Measurements from ENCODE around the gene FUOM. TPM values are rescaled to one million over a fixed set of nuclear protein-coding genes. Genes with fewer than 3 reads are reported as not detected.

FUOM gene, protein sequence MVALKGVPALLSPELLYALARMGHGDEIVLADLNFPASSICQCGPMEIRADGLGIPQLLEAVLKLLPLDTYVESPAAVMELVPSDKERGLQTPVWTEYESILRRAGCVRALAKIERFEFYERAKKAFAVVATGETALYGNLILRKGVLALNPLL
- not detected in 2 replicates for total RNA-seq (2014; rRNA removed; shearing (Covaris generic))

DNA sequence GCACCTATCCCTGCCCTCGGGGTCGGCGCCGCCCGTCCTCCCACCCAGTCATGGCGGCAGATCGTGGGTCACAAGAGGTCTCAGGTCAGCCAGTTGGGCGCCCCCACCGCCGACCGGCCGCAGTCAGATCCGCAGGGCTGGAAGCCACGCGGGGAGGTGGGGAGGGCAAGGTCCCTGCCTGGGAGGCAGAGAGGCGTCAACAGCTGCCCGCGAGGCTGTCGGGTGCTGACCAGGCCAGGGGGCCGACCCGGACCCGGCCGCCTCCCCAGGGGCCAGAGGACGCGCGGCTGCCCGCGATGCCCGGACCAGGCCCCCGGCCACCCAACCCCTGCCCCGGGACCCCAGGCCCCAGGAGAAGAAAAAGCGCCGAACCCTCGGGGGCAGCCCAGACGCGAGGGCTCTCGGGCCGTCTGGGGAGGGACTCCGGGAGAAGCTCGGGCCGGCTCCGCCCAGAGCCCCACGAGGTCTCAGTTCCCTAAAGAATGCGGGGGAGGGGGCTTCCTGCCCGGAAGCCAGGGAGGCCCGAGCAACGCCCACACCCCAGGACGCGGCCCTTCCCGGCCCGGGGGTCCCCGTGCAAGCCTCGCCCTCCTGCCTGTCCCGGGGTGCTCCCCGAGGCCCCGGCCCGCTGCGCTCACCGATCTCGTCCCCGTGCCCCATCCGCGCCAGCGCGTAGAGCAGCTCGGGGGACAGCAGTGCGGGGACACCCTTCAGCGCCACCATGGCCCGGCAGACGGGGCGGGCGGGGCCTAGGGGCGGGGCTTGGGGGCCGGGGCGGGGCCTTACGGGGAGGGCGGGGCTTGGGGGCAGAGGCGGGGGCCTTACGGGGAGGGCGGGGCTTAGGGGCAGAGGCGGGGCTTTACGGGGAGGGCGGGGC lies at the start of gene FUOM:
Gene FUOM, minus strand, starts transcription at position 735 of the 877 bp plus-strand sequence. Its CDS starts 12 bp downstream, at position 723.
- no peak within 1 kb of the TSS for H3K4me3 ChIP-seq
- H3K27me3 ChIP-seq = no peaks in the 10 kb centered on the region
- DNase-seq = no peak
- H3K4me1 ChIP-seq = no peaks in the 10 kb centered on the region
- H3K27ac ChIP-seq = no peak within 1 kb of the TSS
- H3K9me3 ChIP-seq (replicated peaks) = no peaks in the 10 kb centered on the region
- no peaks in the 10 kb centered on the region for H3K36me3 ChIP-seq

DNA sequence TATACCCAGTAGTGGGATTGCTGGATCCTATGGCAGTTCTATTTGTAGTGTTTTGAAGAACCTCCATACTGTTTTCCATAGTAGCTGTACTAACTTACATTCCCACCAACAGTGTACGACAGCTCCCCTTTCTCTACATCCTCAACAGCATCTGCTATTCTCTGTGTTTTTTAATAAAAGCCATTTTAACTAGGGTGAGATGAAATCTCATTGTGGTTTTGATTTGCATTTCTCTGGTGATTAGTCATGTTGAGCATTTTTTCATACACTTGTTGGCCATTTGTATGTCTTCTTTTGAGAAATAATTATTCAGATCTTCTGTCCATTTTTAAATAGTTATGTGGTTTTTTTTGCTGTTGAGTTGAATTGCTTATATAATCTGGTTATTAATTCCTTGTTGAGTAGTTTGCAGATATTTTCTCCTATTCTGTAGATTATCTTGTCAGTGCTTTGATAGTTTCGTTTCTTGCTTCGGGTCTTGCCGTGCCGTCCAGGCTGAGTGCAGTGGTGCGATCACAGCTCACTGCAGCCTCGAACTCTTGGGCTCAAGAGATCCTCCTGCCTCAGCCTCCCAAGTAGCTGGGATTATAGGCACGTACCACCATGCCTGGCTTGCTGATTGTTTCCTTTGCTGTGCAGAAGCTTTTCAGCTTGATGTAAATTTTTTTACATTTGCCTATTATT lies 48.2 kb upstream of the FUOM start:
- H3K27ac ChIP-seq = no peak overlapping the region
- H3K36me3 ChIP-seq = peaks cover 25% of the 10 kb centered on the region
- H3K4me1 ChIP-seq = no peaks in the 10 kb centered on the region
- no peaks in the 10 kb centered on the region; the same call in 1 of the 2 replicates for H3K9me3 ChIP-seq (replicated peaks)
- H3K4me3 ChIP-seq = no peak overlapping the region
- no peaks in the 10 kb centered on the region for H3K27me3 ChIP-seq
- no peak for DNase-seq

DNA sequence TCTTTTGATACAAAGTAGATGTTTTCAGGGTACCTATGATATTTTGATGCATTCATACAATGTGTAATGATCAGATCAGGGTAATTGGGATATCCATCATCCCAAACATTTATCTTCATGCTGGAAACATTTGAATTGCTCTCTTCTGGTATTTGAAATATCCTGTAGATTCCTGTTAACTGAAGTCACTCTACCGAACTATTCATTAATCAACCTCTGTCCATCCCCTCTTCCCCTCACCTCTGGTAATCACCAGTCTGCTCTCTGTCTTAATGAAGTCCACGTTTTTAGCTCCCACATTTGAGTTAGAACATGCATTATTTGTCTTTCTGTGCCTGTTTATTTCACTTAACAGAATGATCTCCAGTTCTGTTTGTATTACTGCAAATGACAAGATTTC lies 47.5 kb upstream of the FUOM start:
- Histone ChIP-seq H3K4me3 (no peak overlapping the region), H3K4me1 (no peaks in the 10 kb centered on the region), H3K9me3 (replicated peaks) (no peaks in the 10 kb centered on the region), H3K36me3 (peaks cover 18% of the 10 kb centered on the region; the same call in 1 of the 2 replicates), H3K27ac (no peak overlapping the region), H3K27me3 (no peaks in the 10 kb centered on the region)
- DNase-seq = no peak

DNA sequence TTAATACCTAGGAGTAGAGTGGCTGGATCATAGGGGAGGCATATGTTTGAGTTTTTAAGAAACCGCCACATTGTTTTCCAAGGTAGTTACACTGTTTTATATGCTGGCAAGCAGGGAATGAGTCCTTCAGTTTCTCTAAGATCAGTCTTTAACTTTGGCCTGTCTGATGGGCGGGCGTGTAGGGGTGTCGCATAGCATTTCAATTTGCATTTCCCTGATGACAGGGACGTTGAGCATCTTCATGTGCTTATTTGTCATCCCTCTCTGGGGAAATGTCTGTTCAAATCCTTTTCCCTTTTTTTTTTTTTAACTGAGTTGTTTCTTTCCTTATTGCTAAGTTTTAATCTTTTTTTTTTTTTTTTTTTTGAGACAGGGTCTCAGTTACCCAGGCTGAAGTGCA lies 46.0 kb upstream of the FUOM start:
- Histone ChIP-seq H3K4me1 (no peaks in the 10 kb centered on the region), H3K9me3 (replicated peaks) (no peaks in the 10 kb centered on the region), H3K27me3 (no peaks in the 10 kb centered on the region), H3K4me3 (no peak overlapping the region), H3K36me3 (peaks cover 7% of the 10 kb centered on the region; the same call in 1 of the 2 replicates), H3K27ac (no peak overlapping the region)
- no peak for DNase-seq

DNA sequence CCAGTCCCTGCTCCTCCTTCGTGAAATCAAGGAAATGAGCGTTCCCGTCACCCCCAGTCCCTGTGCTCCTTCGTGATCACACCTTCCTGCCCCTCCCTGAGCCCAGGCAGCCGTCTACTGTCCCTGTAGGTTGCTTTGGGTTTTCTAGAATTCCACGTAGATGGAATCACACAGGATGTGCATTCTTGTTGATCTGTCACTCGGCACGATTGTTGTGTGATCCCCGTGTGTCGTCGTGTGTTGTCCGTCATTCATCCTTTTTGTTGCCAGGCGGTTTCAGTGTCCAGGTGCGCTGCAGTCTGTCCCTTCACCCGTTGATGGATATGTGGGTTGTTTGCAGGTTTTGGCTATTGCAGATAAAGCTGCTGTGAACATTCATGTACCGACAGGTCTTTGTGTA lies 45.5 kb upstream of the FUOM start:
- Histone ChIP-seq H3K36me3 (peaks cover 7% of the 10 kb centered on the region; the same call in 1 of the 2 replicates), H3K27ac (no peak overlapping the region), H3K9me3 (replicated peaks) (no peaks in the 10 kb centered on the region), H3K27me3 (no peaks in the 10 kb centered on the region), H3K4me3 (no peak overlapping the region), H3K4me1 (no peaks in the 10 kb centered on the region)
- no peak for DNase-seq

DNA sequence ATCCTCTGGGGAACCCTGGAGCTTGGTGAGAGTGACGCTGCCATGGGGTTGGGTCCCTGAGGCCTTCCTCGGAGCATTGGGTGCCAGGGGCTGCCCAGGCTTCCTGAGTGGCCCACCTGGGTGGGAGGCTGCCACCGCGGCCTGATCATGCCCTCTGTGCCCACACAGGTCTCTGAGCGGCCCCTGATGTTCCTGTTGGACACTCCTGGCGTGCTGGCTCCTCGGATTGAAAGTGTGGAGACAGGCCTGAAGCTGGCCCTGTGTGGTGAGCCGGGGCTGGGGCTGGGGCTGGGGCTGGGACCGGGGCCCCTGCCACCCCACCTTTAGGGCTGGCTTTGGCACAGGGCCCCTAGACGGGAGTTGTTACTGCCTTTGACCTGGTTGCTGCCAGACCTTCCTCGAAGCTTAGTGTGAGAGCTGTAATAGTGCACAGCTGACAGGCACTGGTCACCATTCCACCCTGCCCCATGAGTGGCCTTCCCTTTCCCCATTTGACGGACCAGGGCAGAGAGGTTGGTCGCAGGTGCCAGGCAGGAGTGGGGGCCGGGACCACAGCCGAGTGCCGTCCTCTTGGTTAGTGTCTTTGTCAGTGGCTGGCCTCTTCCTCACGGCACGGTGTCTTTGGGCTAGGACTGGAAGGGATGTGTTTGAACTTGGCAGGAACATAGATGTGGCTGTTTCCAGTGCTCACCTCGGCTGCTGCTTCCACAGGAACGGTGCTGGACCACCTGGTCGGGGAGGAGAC lies 44.3 kb upstream of the FUOM start:
- Histone ChIP-seq H3K4me3 (no peak overlapping the region), H3K9me3 (replicated peaks) (no peaks in the 10 kb centered on the region), H3K27me3 (no peaks in the 10 kb centered on the region), H3K36me3 (peaks cover 4% of the 10 kb centered on the region), H3K4me1 (no peaks in the 10 kb centered on the region), H3K27ac (no peak overlapping the region)
- no peak for DNase-seq

DNA sequence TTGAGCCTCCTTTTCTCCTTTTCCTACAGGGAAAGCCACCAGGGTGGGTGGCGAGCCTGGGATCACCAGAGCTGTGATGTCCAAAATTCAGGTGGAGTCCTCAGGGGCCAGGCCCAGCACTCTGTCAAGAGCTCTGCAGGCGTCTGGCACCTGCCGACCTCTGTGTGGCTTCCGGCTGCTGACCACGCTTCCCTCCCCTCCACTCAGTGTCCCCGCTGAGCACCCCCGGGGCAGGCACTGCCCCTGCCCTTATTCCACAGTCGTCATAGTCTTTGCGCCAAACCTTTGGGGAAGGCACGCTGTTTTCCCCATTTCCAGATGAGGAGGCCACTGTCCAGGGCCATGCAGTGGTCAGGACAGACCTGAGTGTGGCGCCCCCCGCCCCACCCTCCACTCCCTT lies 43.7 kb upstream of the FUOM start:
- DNase-seq = no peak
- no peaks in the 10 kb centered on the region for H3K9me3 ChIP-seq (replicated peaks)
- peaks cover 4% of the 10 kb centered on the region for H3K36me3 ChIP-seq
- no peaks in the 10 kb centered on the region for H3K27me3 ChIP-seq
- no peaks in the 10 kb centered on the region for H3K4me1 ChIP-seq
- no peak overlapping the region for H3K4me3 ChIP-seq
- H3K27ac ChIP-seq = no peak overlapping the region

DNA sequence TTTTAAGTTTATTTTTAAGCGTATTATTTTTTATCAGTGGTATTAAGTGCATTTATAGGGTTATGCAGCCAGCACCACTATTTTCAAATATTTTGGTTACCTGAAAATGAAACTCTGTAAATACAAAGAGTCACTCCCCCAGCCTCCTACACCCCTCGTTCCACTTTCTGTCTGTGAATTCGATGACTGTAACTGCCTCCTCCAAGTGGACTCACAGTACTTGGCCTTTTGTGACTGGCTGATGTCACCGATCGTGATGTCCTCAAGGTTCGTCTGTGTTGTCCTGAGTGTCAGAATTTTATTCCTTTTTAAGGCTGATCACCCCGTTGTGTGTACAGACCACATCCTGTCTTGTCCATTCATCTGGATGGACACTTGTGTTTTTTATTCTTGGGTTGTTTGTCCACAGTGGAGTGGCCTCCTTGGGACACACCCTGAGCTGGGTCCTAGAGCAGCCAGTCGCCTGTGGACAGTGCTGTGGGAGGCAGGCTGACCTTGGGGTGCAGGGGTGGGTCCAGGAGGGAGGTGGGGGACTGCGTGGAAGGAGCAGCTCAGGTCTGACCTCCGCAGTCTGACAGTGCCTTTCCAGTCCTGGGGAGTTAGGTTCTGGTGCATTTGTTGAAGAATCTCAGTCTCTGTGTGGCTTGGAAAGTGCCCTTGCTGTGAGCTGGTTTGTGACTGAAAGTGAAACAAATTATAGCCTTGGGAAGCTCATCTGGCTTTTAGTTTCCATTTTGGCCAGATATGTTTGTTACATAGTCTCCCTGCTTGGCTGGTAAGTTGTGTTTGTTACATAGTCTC lies 43.0 kb upstream of the FUOM start:
- Histone ChIP-seq H3K9me3 (replicated peaks) (no peaks in the 10 kb centered on the region), H3K4me3 (no peak overlapping the region), H3K27ac (no peak overlapping the region), H3K4me1 (no peaks in the 10 kb centered on the region), H3K27me3 (no peaks in the 10 kb centered on the region), H3K36me3 (peaks cover 4% of the 10 kb centered on the region)
- no peak for DNase-seq

DNA sequence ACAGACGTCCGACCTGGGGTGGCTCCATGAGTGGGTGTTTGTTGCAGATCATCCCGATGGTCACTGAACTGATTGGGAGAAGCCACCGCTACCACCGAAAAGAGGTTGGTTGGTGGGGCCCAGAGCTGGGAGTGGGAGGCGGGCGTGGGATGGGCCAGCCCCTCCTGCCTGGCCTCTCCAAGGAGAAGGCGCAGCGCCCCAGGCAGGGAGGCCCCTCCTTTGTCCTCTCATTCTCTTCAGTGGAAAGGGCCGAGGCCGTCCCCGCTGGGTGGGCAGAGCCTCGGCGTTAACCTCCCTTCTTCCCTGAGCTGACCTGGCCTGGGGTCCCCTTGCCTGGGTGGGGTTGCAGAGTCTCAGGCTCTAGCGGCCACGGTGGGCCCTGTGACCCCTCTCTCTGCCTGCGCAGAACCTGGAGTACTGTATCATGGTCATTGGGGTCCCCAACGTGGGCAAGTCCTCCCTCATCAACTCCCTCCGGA lies 41.3 kb upstream of the FUOM start:
- Histone ChIP-seq H3K27me3 (no peaks in the 10 kb centered on the region), H3K36me3 (peaks cover 3% of the 10 kb centered on the region; the same call in 1 of the 2 replicates), H3K4me3 (no peak overlapping the region), H3K4me1 (no peaks in the 10 kb centered on the region), H3K9me3 (replicated peaks) (no peaks in the 10 kb centered on the region), H3K27ac (no peak overlapping the region)
- no peak for DNase-seq

DNA sequence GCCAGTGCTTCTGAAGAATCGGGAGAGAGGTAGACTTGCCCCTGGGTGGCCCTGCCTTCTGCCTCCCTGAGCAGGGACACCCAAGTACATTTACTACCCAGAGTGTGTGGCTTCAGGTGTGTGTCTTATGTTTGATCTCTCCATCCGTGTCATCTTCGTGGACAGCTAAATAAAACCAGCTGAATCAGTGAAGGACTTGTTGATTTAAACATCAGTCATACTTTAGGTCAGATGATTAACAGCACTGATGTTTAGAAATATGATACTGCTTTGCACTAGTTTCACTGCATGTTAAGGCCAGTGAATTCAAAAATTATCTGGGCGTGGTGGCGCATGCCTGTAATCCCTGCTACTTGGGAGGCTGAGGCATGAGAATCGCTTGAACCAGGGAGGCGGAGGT lies 40.1 kb upstream of the FUOM start:
- H3K4me3 ChIP-seq = no peak overlapping the region
- peaks cover 3% of the 10 kb centered on the region; the same call in 1 of the 2 replicates for H3K36me3 ChIP-seq
- DNase-seq = no peak
- no peak overlapping the region for H3K27ac ChIP-seq
- H3K9me3 ChIP-seq (replicated peaks) = no peaks in the 10 kb centered on the region
- no peaks in the 10 kb centered on the region for H3K27me3 ChIP-seq
- H3K4me1 ChIP-seq = no peaks in the 10 kb centered on the region

DNA sequence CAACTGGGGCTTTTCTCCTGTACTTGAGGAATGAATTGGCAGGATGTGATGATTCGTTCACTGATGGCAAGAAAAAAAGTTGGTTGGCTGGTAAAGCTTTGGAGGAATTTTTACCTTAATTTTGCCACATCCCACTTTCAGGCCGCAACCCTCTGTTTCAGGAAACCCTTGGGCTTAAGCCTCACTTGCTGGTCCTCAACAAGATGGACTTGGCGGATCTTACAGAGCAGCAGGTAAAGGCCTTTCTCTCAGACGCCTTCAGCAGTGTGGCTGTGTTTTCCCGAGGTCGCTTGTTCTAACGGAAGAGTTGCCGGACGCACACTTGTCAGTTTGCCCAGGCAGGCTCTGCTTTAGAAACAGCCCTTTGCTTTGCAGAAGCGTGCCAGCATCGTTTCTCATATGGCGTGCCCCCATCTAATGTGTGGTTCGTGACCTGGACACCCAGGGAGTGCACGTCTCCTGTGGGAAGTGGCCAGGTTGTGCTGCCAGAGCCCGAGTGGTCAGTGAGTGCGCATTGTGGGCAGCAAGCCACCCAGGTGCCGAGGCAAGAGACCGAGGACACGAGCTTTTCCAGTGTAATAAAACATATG lies 38.3 kb upstream of the FUOM start:
- Histone ChIP-seq H3K27ac (no peak overlapping the region), H3K4me1 (no peaks in the 10 kb centered on the region), H3K4me3 (no peak overlapping the region), H3K27me3 (no peaks in the 10 kb centered on the region), H3K36me3 (peaks cover 3% of the 10 kb centered on the region; the same call in 1 of the 2 replicates), H3K9me3 (replicated peaks) (no peaks in the 10 kb centered on the region)
- DNase-seq = no peak

DNA sequence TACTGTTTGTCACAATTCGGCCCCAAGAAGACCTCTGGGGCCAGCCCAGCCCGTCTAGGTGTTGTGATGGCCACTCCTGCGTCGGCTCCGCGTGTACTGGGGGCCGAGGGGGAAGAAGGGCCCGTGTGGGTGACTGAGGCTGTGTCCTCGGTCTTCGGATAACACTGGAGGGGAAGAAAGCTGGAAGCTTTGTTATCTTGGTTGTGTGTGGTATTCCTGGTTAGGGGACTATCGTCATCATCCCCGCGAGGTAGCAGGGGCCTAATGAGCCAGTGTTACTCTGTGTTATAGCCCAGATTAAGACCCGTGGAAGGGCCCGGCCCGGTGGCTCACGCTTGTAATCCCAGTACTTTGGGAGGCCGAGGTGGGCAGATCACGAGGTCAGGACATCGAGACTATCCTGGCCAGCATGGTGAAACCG lies 37.0 kb upstream of the FUOM start:
- peak overlapping the region; percentile 69 for H3K4me3 ChIP-seq

DNA sequence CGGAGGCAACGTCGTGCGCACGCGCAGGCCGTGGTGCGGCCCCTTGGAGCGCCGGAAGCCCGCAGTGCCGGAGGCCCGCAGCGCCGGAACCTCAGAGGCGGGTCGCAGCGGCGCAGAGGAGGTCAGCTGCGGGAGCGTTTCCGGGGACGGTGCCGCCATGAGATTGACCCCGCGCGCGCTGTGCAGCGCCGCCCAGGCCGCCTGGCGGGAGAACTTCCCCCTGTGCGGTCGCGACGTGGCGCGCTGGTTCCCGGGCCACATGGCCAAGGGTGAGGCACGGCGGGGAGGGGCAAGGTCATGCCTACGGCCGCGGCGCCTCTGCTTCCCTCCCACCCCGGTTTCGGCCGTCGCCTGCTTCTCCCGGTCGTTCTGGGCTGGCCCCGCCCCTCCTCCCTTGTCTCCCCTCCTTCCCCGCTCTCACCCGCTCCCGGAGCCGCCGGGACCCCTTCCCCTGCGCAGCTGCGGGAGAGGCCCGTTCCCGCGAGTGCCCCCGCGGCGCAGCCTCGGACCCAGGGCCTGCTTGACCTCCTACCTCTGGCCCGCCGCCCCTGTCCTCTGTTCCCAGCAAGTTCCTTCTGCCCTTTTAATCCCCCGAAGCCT lies 36.3 kb upstream of the FUOM start, which contains the start of gene MTG1:
Gene MTG1, plus strand, starts transcription at position 94 of the 600 bp plus-strand sequence. Its CDS starts 64 bp downstream, at position 158.
- peak; percentile 86 to 89 for DNase-seq
- Histone ChIP-seq H3K9me3 (replicated peaks) (no peaks in the 10 kb centered on the region), H3K27ac (peak within 1 kb of the TSS; percentile 86)

More for the DNA sequence above, 37.0 kb upstream of the FUOM start:
- H3K27ac ChIP-seq = peak overlapping the region; percentile 86
- DNase-seq = no peak
- H3K36me3 ChIP-seq = peaks cover 3% of the 10 kb centered on the region; the same call in 1 of the 2 replicates
- no peaks in the 10 kb centered on the region for H3K9me3 ChIP-seq (replicated peaks)
- H3K4me1 ChIP-seq = no peaks in the 10 kb centered on the region
- no peaks in the 10 kb centered on the region for H3K27me3 ChIP-seq

More for the DNA sequence above, 36.3 kb upstream of the FUOM start, which contains the start of gene MTG1:
- peak within 1 kb of the TSS; percentile 69 for H3K4me3 ChIP-seq
- H3K4me1 ChIP-seq = no peaks in the 10 kb centered on the region
- H3K36me3 ChIP-seq = peaks cover 3% of the 10 kb centered on the region; the same call in 1 of the 2 replicates
- H3K27me3 ChIP-seq = no peaks in the 10 kb centered on the region
